K562 (cell line): ENCODE results near the gene SEC23B. TPM values are rescaled to one million over a fixed set of nuclear protein-coding genes. Genes with fewer than 3 reads are reported as not detected.

Experiments used
- EHMT2 ChIP-seq: fragments of 450-650 bp; IDR thresholded peaks from 2 replicates; pipeline ENCODE4 v1.6.1; 2018; ENCODE audit warnings: antibody characterized with exemption
- ERF ChIP-seq: fragments of 450-650 bp; formaldehyde crosslinking; IDR thresholded peaks from 2 replicates; pipeline ENCODE4 v1.4.0; 2020; ENCODE audit warnings: mild to moderate bottlenecking, mixed read lengths
- FIP1L1 ChIP-seq: fragments of 200-400 bp; formaldehyde crosslinking; IDR thresholded peaks from 2 replicates; pipeline ENCODE4 v1.6.1; 2018; ENCODE audit warnings: mild to moderate bottlenecking, low read depth, low read length; ENCODE audit not compliant: poor library complexity, severe bottlenecking
- POLR2A ChIP-seq: fragments of 450-650 bp; conservative IDR thresholded peaks from 2 replicates; pipeline ENCODE4 v1.6.1; 2016
- PYGO2 ChIP-seq: fragments of 450-650 bp; IDR thresholded peaks from 2 replicates; pipeline ENCODE4 v1.6.1; 2016; ENCODE audit warnings: mild to moderate bottlenecking, missing genetic modification characterization, moderate library complexity, missing compliant biosample characterization
- RAD51 ChIP-seq: fragments of 450-650 bp; IDR thresholded peaks from 2 replicates; pipeline ENCODE4 v1.7.1; 2016; ENCODE audit warnings: low read depth, mild to moderate bottlenecking, borderline replicate concordance
- ZBTB40 ChIP-seq, 2 experiments: fragments of 450-650 bp in 1 of 2; sonication (generic) in 1 of 2; formaldehyde crosslinking in 1 of 2; IDR thresholded peaks; 2 replicates each; pipeline versions ENCODE4 v1.7.1 to v1.9.0; 2016 to 2022; ENCODE audit warnings: inconsistent platforms in 1 of 2, mild to moderate bottlenecking in 1 of 2, missing genetic modification reagents in 1 of 2
- ZNF239 ChIP-seq: fragments of 250-450 bp; sonication (Bioruptor Pico); IDR thresholded peaks from 2 replicates; pipeline ENCODE4 v1.4.0; 2020; ENCODE audit warnings: mild to moderate bottlenecking
- ZNF3 ChIP-seq: fragments of 250-450 bp; sonication (Bioruptor Pico); IDR thresholded peaks from 2 replicates; pipeline ENCODE4 v1.5.0; 2021; ENCODE audit warnings: mild to moderate bottlenecking, moderate library complexity
- ZNF431 ChIP-seq: sonication (generic); formaldehyde crosslinking; IDR thresholded peaks from 2 replicates; pipeline ENCODE4 v1.8.0; 2022; ENCODE audit warnings: mild to moderate bottlenecking, missing genetic modification reagents
- polyA plus RNA-seq, 8 experiments: library from polyadenylated mRNA; depleted of rRNA in 4 of 8; stranded (reverse) in 5 of 8; unstranded in 3 of 8; fragments of >200 nt; fragmentation: Nextera tagmentation in 2 of 8; fragmentation: Illumina TruSeq in 1 of 8; extraction: Ambion mirVana in 2 of 8; extraction: Trizol in 1 of 8; gene quantifications; 2 replicates each; pipeline versions ENCODE4 v1.2.1 to v1.2.3, GENCODE V29; 2011 to 2014; ENCODE audit warnings: inconsistent platforms in 1 of 8, missing spikeins in 1 of 8
- total RNA-seq, 7 experiments: library from RNA; depleted of rRNA in 6 of 7; stranded (reverse); fragments of >200 nt in 6 of 7; fragmentation: Illumina TruSeq in 2 of 7; extraction: Trizol in 2 of 7; gene quantifications; 2 replicates each; pipeline versions ENCODE4 v1.2.1 to v1.2.3, GENCODE V29; 2011 to 2021; ENCODE audit warnings: low replicate concordance in 1 of 7
- TF ChIP-seq, protein P1 (sequence below), 2 experiments: fragments of 150-350 bp in 1 of 2; IDR thresholded peaks; 2 replicates each; pipeline ENCODE4 v1.6.1; 2012 to 2016; ENCODE audit warnings: low read depth in 2 of 2, low read length in 2 of 2, mild to moderate bottlenecking in 1 of 2, moderate library complexity in 1 of 2

The SEC23B gene
- total and polyA plus RNA-seq, 9 of the 15 experiments (the other 6 are each of a cell fraction or from before 2014, with no cell fraction given), result 31.7 to 70.2 (median 38.5) TPM

GRCh38 chr20:18496740-18497592 is 10.8 kb upstream of the SEC23B start, which contains the start of gene RBBP9 (continued):
- peak; percentile 57; the same call in 1 of the 2 replicates for TF ChIP-seq ZBTB40 (IDR thresholded peaks at IDR 0.05)
- TF ChIP-seq ZBTB40 (CRISPR knock-in tag; IDR thresholded peaks at IDR 0.05), result no peak
- no peak for TF ChIP-seq EHMT2
- no peak for TF ChIP-seq ZNF431 (CRISPR knock-in tag)
- TF ChIP-seq RAD51, result no peak
- TF ChIP-seq ERF (CRISPR knock-in tag), result no peak
- TF ChIP-seq FIP1L1, result no peak
- TF ChIP-seq PYGO2 (tag), result no peak
- no peak for TF ChIP-seq ZNF3 (CRISPR knock-in tag)
- no peak for TF ChIP-seq ZNF239 (CRISPR knock-in tag)
- TF ChIP-seq, protein P1, sequence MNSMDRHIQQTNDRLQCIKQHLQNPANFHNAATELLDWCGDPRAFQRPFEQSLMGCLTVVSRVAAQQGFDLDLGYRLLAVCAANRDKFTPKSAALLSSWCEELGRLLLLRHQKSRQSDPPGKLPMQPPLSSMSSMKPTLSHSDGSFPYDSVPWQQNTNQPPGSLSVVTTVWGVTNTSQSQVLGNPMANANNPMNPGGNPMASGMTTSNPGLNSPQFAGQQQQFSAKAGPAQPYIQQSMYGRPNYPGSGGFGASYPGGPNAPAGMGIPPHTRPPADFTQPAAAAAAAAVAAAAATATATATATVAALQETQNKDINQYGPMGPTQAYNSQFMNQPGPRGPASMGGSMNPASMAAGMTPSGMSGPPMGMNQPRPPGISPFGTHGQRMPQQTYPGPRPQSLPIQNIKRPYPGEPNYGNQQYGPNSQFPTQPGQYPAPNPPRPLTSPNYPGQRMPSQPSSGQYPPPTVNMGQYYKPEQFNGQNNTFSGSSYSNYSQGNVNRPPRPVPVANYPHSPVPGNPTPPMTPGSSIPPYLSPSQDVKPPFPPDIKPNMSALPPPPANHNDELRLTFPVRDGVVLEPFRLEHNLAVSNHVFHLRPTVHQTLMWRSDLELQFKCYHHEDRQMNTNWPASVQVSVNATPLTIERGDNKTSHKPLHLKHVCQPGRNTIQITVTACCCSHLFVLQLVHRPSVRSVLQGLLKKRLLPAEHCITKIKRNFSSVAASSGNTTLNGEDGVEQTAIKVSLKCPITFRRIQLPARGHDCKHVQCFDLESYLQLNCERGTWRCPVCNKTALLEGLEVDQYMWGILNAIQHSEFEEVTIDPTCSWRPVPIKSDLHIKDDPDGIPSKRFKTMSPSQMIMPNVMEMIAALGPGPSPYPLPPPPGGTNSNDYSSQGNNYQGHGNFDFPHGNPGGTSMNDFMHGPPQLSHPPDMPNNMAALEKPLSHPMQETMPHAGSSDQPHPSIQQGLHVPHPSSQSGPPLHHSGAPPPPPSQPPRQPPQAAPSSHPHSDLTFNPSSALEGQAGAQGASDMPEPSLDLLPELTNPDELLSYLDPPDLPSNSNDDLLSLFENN (IDR thresholded peaks at IDR 0.05; ENCODE audit: low read depth in 2 of 2, low read length in 2 of 2), result no peak
- TF ChIP-seq POLR2A, result peak; percentile 42
